Thyroid gland (tissue), 4 donors: ENCODE measurements around the gene JAKMIP1.

Experiments used
- POLR2A ChIP-seq, 2 donors: fragments of 450-650 bp; IDR thresholded peaks; one replicate each; pipeline ENCODE4 v1.6.1; 2017; ENCODE audit warnings: antibody characterized with exemption in 2 of 2, mild to moderate bottlenecking in 2 of 2, moderate library complexity in 1 of 2
- TF ChIP-seq, protein P1 (sequence below), 6 experiments: fragments of 200-600 bp in 3 of 6; fragments of 450-650 bp in 3 of 6; sonication (generic) in 3 of 6; IDR thresholded peaks; one replicate each; pipeline ENCODE4 v1.5.1; 2016 to 2019; ENCODE audit warnings: antibody characterized with exemption in 6 of 6, mild to moderate bottlenecking in 2 of 6, inconsistent platforms in 1 of 6, moderate library complexity in 1 of 6

- TF ChIP-seq POLR2A (IDR thresholded peaks at IDR 0.05) = no peak
- TF ChIP-seq, protein P1, sequence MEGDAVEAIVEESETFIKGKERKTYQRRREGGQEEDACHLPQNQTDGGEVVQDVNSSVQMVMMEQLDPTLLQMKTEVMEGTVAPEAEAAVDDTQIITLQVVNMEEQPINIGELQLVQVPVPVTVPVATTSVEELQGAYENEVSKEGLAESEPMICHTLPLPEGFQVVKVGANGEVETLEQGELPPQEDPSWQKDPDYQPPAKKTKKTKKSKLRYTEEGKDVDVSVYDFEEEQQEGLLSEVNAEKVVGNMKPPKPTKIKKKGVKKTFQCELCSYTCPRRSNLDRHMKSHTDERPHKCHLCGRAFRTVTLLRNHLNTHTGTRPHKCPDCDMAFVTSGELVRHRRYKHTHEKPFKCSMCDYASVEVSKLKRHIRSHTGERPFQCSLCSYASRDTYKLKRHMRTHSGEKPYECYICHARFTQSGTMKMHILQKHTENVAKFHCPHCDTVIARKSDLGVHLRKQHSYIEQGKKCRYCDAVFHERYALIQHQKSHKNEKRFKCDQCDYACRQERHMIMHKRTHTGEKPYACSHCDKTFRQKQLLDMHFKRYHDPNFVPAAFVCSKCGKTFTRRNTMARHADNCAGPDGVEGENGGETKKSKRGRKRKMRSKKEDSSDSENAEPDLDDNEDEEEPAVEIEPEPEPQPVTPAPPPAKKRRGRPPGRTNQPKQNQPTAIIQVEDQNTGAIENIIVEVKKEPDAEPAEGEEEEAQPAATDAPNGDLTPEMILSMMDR (IDR thresholded peaks at IDR 0.05) = no peak
Observed at GRCh38 chr4:6120361-6120760, 80.0 kb downstream of the JAKMIP1 start.
